GM03348 (cell line): ENCODE results near the gene PLA2G6.

Experiments
- DNase-seq: peaks from one replicate; pipeline ENCODE4 v3.0.0; 2012; ENCODE audit warnings: low spot score

Gene PLA2G6, protein sequence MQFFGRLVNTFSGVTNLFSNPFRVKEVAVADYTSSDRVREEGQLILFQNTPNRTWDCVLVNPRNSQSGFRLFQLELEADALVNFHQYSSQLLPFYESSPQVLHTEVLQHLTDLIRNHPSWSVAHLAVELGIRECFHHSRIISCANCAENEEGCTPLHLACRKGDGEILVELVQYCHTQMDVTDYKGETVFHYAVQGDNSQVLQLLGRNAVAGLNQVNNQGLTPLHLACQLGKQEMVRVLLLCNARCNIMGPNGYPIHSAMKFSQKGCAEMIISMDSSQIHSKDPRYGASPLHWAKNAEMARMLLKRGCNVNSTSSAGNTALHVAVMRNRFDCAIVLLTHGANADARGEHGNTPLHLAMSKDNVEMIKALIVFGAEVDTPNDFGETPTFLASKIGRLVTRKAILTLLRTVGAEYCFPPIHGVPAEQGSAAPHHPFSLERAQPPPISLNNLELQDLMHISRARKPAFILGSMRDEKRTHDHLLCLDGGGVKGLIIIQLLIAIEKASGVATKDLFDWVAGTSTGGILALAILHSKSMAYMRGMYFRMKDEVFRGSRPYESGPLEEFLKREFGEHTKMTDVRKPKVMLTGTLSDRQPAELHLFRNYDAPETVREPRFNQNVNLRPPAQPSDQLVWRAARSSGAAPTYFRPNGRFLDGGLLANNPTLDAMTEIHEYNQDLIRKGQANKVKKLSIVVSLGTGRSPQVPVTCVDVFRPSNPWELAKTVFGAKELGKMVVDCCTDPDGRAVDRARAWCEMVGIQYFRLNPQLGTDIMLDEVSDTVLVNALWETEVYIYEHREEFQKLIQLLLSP

DNA sequence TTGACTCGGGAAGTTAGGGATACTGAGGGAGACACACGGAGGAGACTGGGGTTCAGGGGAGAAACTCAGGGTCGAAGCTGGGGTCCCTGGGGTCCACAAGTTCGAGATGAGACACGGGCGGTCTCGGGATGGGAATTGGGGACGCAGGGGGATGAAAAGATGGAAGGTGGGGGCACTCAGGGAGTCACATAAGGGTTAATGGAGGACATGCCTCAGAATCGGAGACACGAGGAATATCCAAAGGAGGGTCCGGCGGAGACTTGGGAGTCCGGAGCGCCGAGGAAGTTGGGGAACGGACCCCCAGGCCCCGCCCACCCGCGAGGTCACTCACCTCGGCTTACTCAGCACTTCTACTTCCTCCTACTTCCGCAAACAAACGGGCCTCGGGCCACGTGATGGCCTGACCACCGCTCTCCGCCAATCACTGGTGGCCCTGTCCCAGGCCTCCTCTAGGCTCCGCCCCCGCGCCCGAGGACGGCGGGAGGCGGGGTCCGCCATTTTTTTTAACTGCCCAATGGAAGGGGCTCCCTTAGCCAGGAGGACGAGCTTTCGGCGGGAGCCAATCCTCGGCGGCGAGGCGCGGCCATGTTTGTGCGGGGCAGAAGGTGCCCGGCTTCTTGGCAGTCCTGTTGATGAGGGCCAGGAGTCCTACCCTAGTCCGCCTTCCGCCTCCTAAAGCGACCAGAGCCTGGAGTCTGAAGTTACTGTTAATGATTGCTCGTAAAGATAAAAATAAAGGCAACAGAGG lies at the start of gene PLA2G6:
PLA2G6 (minus strand) TSS at position 378 of the 748 bp plus-strand sequence. CDS start 12,404 bp downstream, outside the sequence.
- DNase-seq: peak; percentile 99

DNA sequence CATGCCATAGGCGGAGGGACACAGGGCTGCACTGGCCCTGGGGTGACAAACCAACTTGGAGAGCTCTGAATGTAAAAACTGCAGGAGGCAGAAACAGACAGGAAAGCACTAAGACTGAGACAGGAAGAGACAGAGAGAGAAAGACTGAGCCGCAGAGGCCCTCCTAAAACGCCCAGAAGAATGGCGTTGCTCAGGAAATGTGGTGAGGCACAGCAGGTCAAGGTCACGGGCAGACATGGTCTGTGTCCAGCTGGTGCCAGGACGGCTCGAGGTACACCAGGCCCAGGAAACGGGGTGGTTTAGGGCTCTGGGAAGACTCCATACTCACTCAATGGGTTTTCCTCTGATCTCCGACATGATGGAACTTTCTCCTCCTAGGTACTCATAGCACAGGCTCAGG lies 49.3 kb upstream of the PLA2G6 start:
- no peak for DNase-seq

DNA sequence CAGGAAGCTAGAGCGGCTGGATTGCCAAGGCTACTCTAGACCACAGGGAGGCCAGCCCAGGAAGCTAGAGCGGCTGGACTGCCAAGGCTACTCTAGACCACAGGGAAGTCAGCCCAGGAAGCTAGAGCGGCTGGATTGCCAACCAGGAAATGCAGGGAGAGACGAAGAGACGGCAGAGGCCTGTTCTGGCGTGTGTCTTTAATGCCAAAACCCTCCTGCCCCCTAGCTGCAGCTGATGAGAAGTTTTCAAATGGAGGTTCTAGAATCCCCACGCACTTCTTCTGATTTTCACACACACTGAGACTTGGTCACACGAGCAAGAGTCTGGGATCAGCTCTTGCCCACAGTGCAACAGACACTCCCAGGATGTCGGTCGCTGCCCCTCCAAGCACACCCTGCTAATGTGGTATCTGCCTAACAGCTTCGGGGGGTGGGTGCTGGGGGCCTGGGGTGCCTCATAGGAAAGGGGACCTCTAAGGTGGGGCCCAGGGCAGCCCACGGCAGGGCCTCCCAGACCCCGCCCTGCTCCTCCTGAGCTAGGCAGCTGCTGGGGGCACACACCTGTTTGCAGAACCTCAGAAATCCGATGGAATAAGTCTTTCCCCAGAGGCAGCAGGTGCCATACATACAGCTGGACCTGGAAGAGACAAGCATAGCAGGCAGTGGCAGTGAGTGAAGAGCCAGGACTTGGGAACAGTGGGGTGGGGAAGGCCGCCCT lies 48.6 kb upstream of the PLA2G6 start:
- DNase-seq: no peak

DNA sequence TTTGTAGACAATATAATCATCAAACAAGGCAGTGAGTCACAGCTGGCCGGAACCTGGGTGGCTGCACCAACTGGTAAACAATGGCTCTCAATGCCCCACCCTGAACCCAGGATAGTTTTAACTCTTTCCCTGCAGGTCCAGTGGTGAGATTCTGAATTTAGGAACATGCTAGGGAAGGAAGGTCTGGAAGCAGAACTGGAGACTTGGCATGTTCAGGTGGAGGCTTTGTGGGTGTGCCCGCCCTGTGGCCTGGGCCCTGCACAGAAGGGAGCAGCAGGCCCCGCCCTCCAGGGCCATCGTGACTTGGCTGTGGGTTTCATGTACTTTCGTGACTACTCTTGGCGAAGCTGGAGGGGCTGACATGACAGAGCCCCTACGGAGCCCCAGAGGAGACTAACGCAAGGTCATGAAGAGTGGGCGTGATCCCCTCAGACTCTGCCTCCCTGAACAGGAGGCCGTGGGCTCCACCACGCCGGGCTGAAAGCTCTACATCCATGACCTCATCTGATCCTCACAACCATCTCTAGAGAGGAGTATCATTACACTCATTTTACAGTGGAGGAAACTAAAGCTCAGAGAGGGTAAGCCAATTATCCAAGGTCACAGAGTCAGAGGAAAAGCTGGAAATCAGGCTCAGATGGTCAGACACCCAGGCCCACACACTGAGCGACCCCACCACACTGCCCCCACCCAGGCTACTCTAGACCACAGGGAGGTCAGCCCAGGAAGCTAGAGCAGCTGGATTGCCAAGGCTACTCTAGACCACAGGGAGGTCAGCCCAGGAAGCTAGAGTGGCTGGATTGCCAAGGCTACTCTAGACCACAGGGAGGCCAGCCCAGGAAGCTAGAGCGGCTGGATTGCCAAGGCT lies 47.5 kb upstream of the PLA2G6 start:
- peak; percentile 82 for DNase-seq

DNA sequence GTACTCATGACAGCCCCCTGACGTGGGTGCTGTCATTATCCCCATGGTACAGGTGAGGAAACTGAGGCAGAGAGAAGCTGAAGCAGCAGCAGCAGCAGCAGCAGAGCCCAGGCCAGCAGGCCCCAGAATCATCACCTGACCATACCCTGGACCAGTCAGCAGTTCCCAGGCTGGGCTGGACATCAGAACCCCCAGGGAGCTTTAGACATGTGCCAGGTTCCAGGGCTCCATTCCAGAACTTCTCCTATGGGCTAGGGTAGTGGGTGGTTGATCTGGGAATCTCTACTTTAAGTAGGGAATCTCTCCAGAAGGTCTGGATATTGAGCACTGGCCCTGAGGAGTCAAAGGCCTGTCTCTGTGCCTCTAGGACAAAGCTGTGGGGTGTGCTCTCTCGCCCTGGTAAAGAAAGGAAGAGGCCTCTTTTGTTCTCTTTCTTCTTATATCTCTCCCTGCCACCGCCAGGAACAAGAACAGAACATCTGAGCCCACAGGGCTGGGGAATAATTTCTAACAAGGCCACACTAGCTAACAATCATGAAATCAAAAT lies 46.8 kb upstream of the PLA2G6 start:
- no peak for DNase-seq

DNA sequence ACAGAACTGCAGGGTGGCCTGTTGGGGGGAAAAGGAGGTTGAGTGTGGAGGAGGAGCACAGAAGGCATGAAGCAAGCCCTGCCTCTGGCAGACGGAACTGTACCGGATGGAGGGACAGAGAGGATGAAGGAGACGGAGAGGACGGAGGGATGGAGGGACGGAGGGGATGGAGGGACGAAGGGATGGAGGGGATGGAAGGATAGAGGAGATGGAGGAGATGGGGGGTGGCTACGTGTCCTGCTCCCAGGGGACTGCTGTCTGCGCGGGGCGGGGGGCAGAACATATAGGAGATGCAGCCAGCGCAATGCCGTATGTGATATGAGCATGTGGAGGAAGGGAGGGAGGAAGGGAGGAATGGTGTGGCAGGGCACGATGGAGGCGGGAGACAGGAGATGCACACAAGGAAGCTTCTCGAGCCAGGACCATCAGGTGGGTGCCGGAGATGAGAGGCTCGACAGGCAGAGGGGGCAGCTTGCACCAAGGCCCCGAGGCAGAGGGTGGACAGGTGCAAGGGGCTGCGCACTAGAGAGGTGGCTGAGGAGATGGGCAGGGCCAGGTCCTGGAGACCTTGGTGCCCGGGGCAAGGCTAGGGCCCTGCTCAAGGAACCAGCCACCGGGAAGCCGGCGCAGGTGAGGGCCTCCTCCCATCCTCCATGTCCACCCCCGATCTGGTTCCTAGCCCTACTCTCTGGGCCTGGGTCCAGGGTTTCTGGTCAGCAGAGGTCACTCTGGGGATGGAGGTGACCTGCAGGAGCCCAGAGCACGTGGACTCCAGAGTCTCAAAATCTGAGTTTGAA lies 45.4 kb upstream of the PLA2G6 start:
- no peak for DNase-seq

DNA sequence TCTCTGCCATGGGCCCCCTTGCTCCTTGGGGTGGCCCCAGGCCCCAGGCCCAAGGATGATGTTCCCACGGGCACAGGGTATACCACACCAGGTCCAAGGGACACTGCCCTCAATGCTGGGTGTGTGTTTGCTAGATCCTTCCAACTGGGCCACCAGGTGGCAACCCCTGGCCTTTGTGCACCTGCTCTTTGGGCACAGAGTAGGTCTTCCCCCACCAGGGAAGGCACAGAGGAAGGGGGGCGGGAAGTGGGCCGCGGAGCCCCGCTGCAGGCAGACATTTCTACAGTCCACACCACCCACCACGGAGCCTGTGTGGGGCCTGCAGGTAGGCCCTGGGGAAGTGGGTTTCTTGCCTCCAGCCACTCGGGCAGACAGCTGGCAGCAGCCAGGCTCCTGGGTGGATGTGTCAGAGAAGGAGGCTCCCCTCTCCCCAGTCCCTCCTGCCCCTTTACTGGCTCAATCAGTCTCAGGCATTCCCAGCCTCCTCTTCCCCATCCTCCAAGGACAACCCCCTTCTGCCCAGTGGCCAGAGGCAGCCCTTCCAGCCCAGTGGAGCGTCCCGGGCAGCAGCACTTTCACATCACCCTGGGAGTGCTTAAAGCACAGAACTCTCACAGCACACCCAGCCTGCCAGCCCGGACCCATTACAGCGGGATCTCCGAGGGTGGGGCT lies 41.8 kb upstream of the PLA2G6 start:
- no peak for DNase-seq

DNA sequence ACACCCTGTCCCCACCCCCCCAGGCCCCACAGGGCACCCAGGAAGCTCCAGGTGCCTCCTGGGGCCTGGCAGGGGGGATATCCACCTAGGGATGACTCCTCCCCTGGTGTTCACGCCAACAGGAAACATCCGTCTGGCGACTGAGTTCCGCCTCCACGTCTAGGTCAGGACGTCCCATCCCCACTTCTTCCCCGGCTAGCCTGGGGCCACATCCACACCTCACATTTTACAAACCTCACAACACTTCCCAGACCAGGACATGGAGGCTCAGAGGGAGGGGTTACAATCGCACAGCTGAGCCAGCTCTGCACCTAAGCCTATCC lies 41.1 kb upstream of the PLA2G6 start:
- no peak for DNase-seq

DNA sequence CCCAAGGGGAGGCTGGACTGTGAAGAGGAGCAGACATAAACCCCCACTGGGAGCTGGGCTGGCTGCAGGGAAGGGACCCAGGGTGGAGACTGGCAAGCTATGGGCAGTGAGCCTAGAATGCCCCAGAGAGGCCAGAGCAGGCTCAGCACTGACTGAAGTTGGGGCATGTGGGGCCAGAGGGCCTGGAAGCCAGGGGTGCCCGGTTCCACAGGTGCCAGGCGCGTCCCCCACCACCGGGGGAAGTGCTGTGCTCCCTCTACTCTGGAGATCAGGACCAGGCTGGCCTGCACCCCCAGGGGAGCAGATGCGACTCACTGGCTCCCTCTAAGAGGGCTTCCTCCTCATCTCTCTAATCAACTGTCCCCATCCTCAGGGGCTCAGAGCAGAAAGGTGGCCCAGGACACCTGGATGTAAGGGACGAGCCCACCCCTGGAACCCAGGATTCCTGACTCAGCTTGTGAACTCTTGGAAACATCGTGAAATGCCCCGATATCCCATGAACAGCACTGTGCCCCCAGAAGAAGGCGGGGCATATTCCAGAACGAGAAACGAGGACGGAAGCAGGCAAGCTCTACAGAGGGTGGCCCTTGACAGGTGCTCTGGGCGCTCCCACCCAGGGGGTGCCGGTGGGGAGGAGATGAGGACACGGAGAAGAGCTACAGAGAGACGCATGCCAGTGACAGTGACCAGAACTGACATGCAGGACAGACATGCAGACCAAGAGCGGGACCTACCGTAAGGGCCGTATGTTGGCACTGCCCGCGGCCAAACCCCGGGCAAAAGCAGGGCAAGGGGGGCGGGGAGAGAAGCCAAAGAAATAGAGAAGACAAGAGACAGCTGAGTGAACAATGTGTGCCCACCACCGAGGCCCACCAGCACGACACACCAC lies 40.5 kb upstream of the PLA2G6 start:
- no peak for DNase-seq

DNA sequence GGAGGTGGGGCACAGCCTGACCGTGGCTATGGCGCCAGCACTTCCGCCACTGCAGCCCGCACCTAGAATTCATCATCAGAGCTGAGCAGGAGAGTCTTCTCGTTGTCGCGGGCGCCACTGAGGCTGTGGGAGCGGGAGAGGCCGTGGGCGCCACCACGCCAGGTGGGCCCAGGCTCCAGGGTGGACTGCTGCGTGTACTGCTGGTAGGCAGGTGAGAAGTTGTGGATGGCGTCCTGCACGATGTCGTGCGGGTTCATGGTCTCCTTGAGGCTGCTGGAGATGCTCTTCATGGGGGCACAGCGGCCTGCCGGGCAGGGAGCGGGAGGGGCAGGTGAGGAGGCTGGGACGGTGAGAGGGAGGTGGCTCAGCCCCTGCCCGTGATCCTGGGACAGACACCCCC lies 39.8 kb upstream of the PLA2G6 start:
- no peak for DNase-seq

DNA sequence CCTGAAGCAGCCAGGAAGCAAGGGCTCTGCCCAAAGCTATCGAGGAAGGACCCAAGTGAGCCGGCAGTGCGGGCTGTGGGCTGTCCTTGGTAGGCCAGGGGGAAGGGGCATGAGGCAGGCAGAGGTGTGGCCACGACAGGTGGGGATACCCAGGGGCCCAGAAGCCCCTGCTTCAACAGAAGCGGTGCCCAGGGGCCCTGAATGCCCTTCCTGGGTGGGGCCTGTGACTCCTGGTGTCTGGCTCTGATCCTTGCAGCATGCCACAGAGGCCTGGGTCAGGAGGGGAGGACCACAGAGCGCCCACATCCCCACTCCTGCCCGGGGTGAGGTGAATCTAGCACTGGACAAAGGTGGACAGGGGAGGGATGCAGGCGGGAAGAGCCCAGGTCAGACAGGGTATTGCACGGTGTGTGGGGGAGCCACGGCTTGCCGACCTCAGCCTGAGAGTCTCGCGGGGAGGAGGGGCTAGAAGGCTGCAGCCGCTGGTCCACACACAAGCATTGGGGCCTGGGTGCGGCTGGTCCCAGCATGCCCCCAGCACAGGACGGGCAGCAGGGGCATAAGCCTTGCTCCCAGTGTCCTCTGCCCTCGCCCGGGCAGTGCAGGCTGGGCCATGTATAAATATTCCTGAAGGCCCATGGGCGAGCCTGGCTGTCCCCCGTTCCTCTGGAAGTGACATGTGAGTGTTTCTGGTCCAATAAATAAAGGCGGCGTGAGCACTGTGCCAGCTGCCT lies 39.2 kb upstream of the PLA2G6 start:
- DNase-seq: no peak

DNA sequence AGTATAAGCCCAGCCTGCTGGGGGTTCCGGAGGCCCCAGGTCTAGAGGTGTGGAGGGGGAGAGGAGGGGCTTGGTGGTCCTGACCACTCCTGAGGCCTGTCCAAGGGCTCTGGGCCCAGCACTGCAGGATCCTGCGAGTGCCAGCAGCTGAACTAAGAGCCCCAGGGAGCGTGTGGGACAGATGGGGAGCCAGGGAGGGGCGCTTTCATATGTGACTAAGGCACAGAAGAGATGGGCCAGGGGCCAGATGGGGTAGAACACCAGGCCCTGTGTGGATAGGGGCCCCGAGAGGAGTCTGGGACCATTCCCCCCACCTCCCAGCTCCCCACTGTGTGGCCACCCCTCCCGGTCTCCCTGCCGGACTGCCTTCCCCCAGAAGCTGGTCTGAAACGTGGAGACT lies 38.5 kb upstream of the PLA2G6 start:
- no peak for DNase-seq

DNA sequence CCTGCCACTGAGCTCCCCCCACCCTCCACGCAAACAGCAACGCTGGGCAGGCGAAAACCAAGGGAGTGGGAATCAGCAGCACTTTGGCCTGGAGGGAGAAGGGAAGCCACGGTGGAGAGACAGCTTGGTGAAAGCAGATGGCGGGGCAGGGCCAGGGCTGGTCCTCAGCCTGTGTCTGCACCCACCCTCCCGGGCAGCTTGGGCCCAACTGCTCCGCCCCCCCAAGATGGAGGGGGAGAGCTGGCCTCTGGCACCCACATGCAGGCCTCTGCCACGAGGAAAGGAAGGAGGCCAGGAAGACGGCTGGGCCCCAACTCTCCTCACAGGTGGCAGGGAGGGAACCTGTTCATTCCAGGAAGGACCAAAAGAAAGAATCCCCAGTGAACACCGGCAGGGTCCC lies 38.0 kb upstream of the PLA2G6 start:
- no peak for DNase-seq

DNA sequence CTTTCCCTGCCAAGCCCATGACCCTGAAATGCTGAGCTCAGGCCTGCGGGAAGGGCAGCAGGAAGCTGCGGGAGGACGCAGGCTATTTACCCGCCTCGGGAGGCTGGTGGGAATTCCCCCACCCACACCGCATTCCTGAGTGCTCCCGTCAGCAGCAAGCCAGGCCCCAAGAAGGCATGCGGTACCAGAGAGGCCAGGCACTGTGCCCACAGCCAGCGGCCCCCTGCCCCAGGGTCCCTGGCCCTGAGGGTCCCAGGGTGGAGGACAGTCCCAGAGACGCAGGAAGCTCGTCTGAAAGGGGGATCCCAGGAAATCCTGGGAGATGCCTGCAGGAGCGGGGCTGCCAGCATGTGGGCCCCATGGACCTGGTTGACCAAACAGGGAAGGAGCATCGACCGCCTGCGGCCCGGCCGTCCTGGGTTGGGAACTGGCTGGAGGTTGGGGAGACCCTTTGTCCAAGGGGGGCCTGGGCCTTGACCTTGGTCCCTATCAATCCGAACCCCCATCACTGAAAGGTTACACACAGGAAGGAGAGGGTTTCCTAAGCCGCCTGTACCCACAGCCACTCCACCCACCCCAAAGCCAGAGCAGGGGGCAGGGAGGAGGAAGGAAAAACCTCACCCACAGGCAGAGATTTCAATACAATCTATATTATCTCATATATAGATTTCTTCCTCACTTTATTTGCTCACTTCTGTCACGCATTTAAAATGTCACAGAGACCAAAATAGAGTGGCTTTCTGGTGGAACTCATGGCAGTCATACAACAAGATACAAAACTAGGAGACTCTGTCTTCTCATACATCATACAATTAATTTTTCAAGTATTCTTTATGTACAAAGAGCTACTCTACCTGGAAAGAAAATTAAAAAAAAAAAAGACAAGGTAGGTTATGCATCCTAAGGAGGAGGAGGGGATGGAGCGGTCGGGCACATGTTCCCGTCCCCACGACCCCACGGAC lies 37.3 kb upstream of the PLA2G6 start:
- DNase-seq: peak; percentile 94

DNA sequence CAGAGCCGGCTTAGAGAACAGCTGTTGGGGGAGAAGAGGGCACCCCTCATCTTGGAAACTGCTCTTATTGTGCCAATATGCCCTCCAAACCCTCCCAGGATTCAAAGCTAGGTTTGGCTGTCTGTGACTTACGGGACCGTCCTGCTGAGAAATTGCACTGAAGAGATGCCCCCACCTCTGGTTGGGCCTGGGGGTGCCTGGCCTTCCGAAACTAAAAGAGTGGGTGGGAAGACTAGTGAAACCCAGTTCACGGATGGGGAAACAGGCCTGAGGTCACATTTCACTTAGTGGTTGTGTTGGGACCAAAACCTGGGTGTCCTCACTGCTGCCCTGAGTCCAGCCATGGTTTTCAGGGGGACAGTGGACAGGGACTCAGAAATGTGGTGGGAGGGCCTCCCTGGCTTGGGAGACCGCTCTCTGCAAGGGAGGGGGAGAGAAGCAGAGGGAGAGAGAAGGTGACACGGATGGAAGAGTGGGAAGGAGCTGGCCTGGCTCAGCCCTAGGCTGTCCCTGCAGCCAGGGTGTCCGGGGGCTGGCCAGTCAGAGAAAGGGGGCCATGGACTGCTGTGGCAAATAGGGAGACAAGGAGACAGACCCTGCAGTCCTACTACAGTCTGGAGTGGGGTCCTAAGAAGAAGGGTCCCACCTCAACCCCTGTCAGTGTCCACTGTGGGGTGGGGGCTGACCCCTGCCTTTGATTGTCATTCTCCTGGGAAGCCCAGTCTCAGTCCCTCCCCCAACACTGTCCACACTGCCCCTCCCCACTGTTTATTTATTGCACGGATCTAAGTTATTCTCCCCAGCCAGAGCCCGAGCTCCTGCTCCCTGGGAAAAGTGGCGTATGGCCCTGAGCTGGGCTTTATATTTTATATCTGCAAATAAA lies 33.8 kb upstream of the PLA2G6 start:
- DNase-seq: no peak
